GM12873 (cell line): ENCODE results near the gene TCFL5.

Experiments used
- CTCF ChIP-seq: IDR thresholded peaks from 2 replicates; pipeline ENCODE4 v1.5.1; 2012; ENCODE audit warnings: low read depth, mild to moderate bottlenecking, moderate library complexity, low read length, control low read depth; ENCODE audit not compliant: insufficient read depth; ENCODE audit errors: missing control alignments

The TCFL5 gene

DNA sequence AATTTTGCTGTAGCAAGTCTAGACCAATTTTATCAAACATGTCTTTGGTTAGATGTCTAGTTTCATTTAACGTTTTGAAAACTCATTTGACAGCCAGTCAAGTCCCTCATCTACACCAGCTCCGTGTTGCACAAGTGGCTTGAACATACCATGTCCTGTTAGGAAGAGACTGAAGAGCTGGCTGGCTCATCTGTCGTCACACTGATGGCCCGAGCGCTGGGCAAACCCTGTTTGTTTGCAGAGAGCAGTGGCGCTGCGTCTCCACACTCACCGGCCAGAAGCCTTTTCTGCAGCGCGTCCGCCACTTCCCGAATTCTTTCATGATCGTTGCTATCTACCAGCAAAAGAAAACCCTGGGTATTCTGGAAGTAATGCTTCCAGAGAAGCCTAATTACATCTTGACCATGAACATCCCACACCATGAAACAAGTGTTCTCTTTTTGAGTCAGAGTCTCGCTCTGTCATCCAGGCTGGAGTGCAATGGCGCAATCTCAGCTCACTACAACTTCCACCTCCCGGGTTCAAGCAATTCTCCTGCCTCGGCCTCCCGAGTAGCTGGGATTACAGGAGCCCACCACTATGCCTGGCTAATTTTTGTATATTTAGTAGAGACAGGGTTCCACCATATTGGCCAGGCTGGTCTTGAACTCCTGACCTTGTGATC lies 10.7 kb upstream of the TCFL5 start:
- no peak for TF ChIP-seq CTCF

GRCh38 chr20:62864207-62864606 lies 2.6 kb upstream of the TCFL5 start:
- no peak for TF ChIP-seq CTCF

GRCh38 chr20:62860924-62861691 lies 514 bp downstream of the TCFL5 start:
- no peak for TF ChIP-seq CTCF

- TF ChIP-seq CTCF = no peak
Measured at GRCh38 chr20:62860391-62860923, 1.2 kb downstream of the TCFL5 start.

DNA sequence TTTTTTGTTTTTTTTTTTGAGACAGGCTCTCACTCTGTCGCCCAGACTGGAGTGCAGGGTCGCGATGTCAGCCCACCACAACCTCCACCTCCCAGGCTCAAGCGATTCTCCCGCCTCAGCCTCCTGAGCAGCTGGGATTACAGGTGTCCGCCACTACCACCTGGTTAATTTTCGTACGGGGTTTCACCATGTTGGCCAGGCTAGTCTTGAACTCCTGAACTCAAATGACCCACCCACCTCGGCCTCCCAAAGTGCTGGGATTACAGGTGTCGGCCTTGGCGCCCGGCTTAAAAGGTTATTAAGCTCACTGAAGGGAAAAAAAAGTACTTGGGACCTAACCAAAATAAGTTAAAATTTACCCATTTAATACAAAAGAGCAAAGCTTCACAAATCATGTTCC lies 1.9 kb downstream of the TCFL5 start:
- no peak for TF ChIP-seq CTCF

DNA sequence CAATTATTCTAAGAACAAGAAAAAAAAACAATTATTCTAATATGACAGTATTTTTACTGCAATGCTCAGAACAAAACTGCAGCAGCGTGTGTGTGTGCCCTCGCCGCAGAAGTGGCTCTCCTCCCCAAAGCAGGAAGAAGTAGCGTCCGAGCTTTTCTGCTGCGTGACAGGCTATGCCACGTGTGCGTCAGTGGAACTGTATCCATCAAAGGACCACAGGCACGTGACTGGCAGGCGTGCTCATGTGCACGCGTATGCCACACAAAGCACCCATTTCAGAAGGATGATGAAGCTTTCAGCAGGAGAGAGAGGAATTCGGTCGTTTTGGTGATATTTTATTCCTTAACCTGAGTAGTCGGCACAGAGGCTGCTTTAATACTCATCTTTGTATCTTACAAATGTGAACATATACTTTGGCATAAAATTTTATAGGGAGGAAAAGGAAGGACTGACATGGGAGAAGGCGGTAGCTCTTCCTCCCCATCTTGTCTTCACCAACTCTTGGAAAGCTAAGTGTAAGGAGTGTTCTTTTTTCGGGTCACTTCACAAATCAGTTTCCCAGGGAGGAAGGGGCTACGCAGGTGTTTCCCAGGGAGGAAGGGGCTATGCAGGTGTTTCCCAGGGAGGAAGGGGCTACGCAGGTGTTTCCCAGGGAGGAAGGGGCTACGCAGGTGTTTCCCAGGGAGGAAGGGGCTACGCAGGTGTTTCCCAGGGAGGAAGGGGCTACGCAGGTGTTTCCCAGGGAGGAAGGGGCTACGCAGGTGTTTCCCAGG lies 3.4 kb downstream of the TCFL5 start:
- TF ChIP-seq CTCF = no peak
